K562 (cell line): ENCODE results near the gene DYSF. TPM values are rescaled to one million over a fixed set of nuclear protein-coding genes. Genes with fewer than 3 reads are reported as not detected.

ENCODE experiments used
- ARHGAP35 ChIP-seq: fragments of 450-650 bp; IDR thresholded peaks from 2 replicates; pipeline ENCODE4 v1.6.1; 2018; ENCODE audit not compliant: partially characterized antibody
- BRCA1 ChIP-seq, 2 experiments: fragments of 450-650 bp in 1 of 2; sonication (generic) in 1 of 2; formaldehyde crosslinking in 1 of 2; IDR thresholded peaks; 2 replicates each; pipeline versions ENCODE4 v1.5.0 to v1.6.1; 2017 to 2020; ENCODE audit warnings: mild to moderate bottlenecking in 1 of 2, missing genetic modification reagents in 1 of 2
- KDM2B ChIP-seq: fragments of 250-450 bp; sonication (Bioruptor Pico); IDR thresholded peaks from 2 replicates; pipeline ENCODE4 v1.8.0; 2021; ENCODE audit warnings: mild to moderate bottlenecking, moderate library complexity
- MTA1 ChIP-seq: fragments of 450-650 bp; IDR thresholded peaks from 2 replicates; pipeline ENCODE4 v1.6.1; 2017; ENCODE audit warnings: borderline replicate concordance
- NR0B1 ChIP-seq: fragments of 450-650 bp; IDR thresholded peaks from one replicate; pipeline ENCODE4 v1.6.1; 2018; ENCODE audit warnings: mild to moderate bottlenecking, moderate library complexity; ENCODE audit not compliant: partially characterized antibody
- RBM34 ChIP-seq: fragments of 200-400 bp; formaldehyde crosslinking; IDR thresholded peaks from 2 replicates; pipeline ENCODE4 v1.6.1; 2018; ENCODE audit warnings: low read length, borderline replicate concordance; ENCODE audit not compliant: insufficient read depth
- TFE3 ChIP-seq: fragments of 450-650 bp; formaldehyde crosslinking; IDR thresholded peaks from 2 replicates; pipeline ENCODE4 v1.4.0; 2020; ENCODE audit warnings: mild to moderate bottlenecking, mixed read lengths
- THAP12 ChIP-seq: fragments of 250-450 bp; sonication (Bioruptor Pico); IDR thresholded peaks from 2 replicates; pipeline ENCODE4 v1.9.0; 2021; ENCODE audit warnings: mild to moderate bottlenecking, inconsistent platforms
- ZNF511 ChIP-seq: sonication (generic); formaldehyde crosslinking; IDR thresholded peaks from 2 replicates; pipeline ENCODE4 v1.8.0; 2022; ENCODE audit warnings: mild to moderate bottlenecking, missing genetic modification reagents
- polyA plus RNA-seq, 8 experiments: library from polyadenylated mRNA; depleted of rRNA in 4 of 8; stranded (reverse) in 5 of 8; unstranded in 3 of 8; fragments of >200 nt; fragmentation: Nextera tagmentation in 2 of 8; fragmentation: Illumina TruSeq in 1 of 8; extraction: Ambion mirVana in 2 of 8; extraction: Trizol in 1 of 8; gene quantifications; 2 replicates each; pipeline versions ENCODE4 v1.2.1 to v1.2.3, GENCODE V29; 2011 to 2014; ENCODE audit warnings: inconsistent platforms in 1 of 8, missing spikeins in 1 of 8
- total RNA-seq, 7 experiments: library from RNA; depleted of rRNA in 6 of 7; stranded (reverse); fragments of >200 nt in 6 of 7; fragmentation: Illumina TruSeq in 2 of 7; extraction: Trizol in 2 of 7; gene quantifications; 2 replicates each; pipeline versions ENCODE4 v1.2.1 to v1.2.3, GENCODE V29; 2011 to 2021; ENCODE audit warnings: low replicate concordance in 1 of 7

Gene DYSF
- total and polyA plus RNA-seq, 9 of the 15 experiments (the other 6 are each of a cell fraction or from before 2014, with no cell fraction given), result 0.01 to 0.80 (median 0.29) TPM

- TF ChIP-seq THAP12 (CRISPR knock-in tag) (no peak), ARHGAP35 (no peak), KDM2B (CRISPR knock-in tag) (no peak), BRCA1 (IDR thresholded peaks at IDR 0.05) (no peak), BRCA1 (CRISPR knock-in tag; IDR thresholded peaks at IDR 0.05) (no peak), ZNF511 (CRISPR knock-in tag) (no peak), RBM34 (no peak), TFE3 (CRISPR knock-in tag) (no peak), NR0B1 (no peak), MTA1 (no peak)
- TF ChIP-seq, all 486 proteins: peak for 0
Measured at GRCh38 chr2:71603311-71603811, 150.0 kb downstream of the DYSF start (continued).
